ENCODE measurements around the gene ARRB2. TPM values are rescaled to one million over a fixed set of nuclear protein-coding genes. Genes with fewer than 3 reads are reported as not detected.

Gene ARRB2
- total RNA-seq, 1 experiment from 2014 or later: 75.3 TPM

- no peak overlapping the region for H2BK15ac ChIP-seq (ENCODE audit: low read depth, low read length)
- H3K23me2 ChIP-seq (ENCODE audit: insufficient read length, low read depth, low read length, poor library complexity, severe bottlenecking): no peaks in the 10 kb centered on the region
- no peaks in the 10 kb centered on the region for H4K20me1 ChIP-seq (ENCODE audit: control insufficient read depth, insufficient read depth, insufficient read length)
- H3K14ac ChIP-seq (ENCODE audit: insufficient read depth, low read length): no peak overlapping the region
- H3T11ph ChIP-seq (ENCODE audit: low read length): no peak overlapping the region
- H2BK12ac ChIP-seq (ENCODE audit: insufficient read length, low read depth, low read length): no peak overlapping the region
- H3K4me1 ChIP-seq (ENCODE audit: insufficient read depth, low read length): no peaks in the 10 kb centered on the region
- no peak overlapping the region for H3K27ac ChIP-seq (ENCODE audit: insufficient read length, low read depth, low read length)
- H3K79me1 ChIP-seq (ENCODE audit: insufficient read depth, low read depth, low read length, poor library complexity, severe bottlenecking): no peaks in the 10 kb centered on the region
- WGBS (ENCODE audit: extremely low coverage, insufficient read length, low lambda C conversion rate): no CpG with 5 or more reads among the region's 7 CpGs
- Mint-ChIP-seq H3K36me3 (ENCODE audit: insufficient read depth in 1 of 3, low read depth in 3 of 3) (peaks cover 7 to 51% (median 47%) of the 10 kb centered on the region in 3 experiments; a peak in 6 of 7 replicates), H3K9me3 (no peaks in the 10 kb centered on the region; a peak in 1 of 5 replicates), H3K27me3 (ENCODE audit: low read depth) (peaks cover 5% of the 10 kb centered on the region; the same call in 1 of the 2 replicates), H3K27ac (no peak overlapping the region; a peak in 1 of 7 replicates), H3K4me1 (no peaks in the 10 kb centered on the region; a peak in 1 of 4 replicates), H3K4me3 (no peak overlapping the region)
- no peaks in the 10 kb centered on the region for H3K79me2 ChIP-seq (ENCODE audit: insufficient read depth, low read length)
- H2BK20ac ChIP-seq (ENCODE audit: low read depth, low read length, poor library complexity, severe bottlenecking): no peak overlapping the region
- TF ChIP-seq CTCF (conservative IDR thresholded peaks at IDR 0.05): no peak
- no peak overlapping the region for H4K91ac ChIP-seq (ENCODE audit: insufficient read length, low read depth, low read length)
- no peak overlapping the region for H3K18ac ChIP-seq (ENCODE audit: insufficient read length, low read depth, low read length)
- no peak overlapping the region for H4K5ac ChIP-seq (ENCODE audit: insufficient read length, low read depth, low read length)
- H3K9me3 ChIP-seq (ENCODE audit: control insufficient read depth, low read depth, low read length): no peaks in the 10 kb centered on the region
- H3K4me2 ChIP-seq (ENCODE audit: insufficient read depth, insufficient read length, low read length): no peak overlapping the region
- no peak for DNase-seq
- H2AK5ac ChIP-seq (ENCODE audit: insufficient read length, low read length): no peak overlapping the region
- no peak overlapping the region for H3K56ac ChIP-seq (ENCODE audit: insufficient read length, low read depth, low read length)
- H2BK5ac ChIP-seq (ENCODE audit: insufficient read length, low read length): no peak overlapping the region
- no peak overlapping the region for H2AFZ ChIP-seq (ENCODE audit: low read length)
- H4K8ac ChIP-seq (replicated peaks; ENCODE audit: insufficient read length, low read depth, low read length): no peak overlapping the region
- no peak overlapping the region for H3K23ac ChIP-seq (ENCODE audit: insufficient read length, low read depth, low read length)
- H3K9ac ChIP-seq (ENCODE audit: extremely low read depth, insufficient read length, low read length): no peak overlapping the region
- H2BK120ac ChIP-seq (ENCODE audit: low read depth, low read length, poor library complexity, severe bottlenecking): no peak overlapping the region
- H3K4ac ChIP-seq (ENCODE audit: low read depth, low read length): no peak overlapping the region
- no peaks in the 10 kb centered on the region for H3K27me3 ChIP-seq (ENCODE audit: insufficient read depth, low read length)
Observed at GRCh38 chr17:4720787-4721186, 10.4 kb downstream of the ARRB2 start.
